ENCODE measurements around the gene ABCA4. TPM values are rescaled to one million over a fixed set of nuclear protein-coding genes. Genes with fewer than 3 reads are reported as not detected.

Gene ABCA4
- total and polyA plus RNA-seq, 2 donors (not counting 3 experiments of a cell fraction or from before 2014, with no cell fraction given) = 2.3 to 4.9 TPM

DNA sequence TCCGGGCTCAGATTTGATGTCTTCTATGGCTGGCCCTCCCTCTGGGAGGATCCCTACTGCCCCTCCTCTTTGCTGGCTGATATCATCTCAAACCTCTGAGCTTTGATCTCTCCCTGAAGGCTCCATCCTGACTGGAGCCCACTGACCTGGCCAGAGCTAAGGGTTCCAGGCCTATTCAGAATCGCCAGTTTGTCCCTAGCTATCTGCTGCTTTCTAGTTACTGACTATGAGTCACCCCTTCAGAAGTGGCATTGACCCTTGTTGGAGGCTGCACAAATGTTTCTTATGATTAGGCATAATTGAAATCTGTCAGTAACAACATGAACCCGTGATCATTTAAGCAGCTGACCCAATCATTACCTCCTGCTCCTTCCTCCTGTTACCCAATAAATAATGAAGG is 87.1 kb downstream of the ABCA4 start:
- H3K4me1 ChIP-seq (ENCODE audit: control insufficient read depth, extremely low read depth, insufficient read depth, low read length) = peaks cover 21% of the 10 kb centered on the region
- intact Hi-C loops (cut with micrococcal nuclease) = no loop called here
- H3K9me3 ChIP-seq (replicated peaks; ENCODE audit: control insufficient read depth, insufficient read depth, low read length) = no peaks in the 10 kb centered on the region
- H3K9me1 ChIP-seq (replicated peaks; ENCODE audit: control insufficient read depth, extremely low read depth, insufficient read depth, low read length) = no peaks in the 10 kb centered on the region
- H3K4me2 ChIP-seq (ENCODE audit: insufficient read depth, low read length) = no peak overlapping the region
- H3K4me3 ChIP-seq (replicated peaks in 1 of 3; ENCODE audit: insufficient read depth in 1 of 3, low read depth in 1 of 3, low read length in 3 of 3) = no peak overlapping the region
- dilution Hi-C loops (cut with MboI; ENCODE audit: extremely low pct_ligation_motif_present, low sequenced_read_pairs) = no loop called here
- TF ChIP-seq POLR2A (IDR thresholded peaks at IDR 0.05; ENCODE audit: low read depth, low read length) (no peak), FOS (IDR thresholded peaks at IDR 0.05; ENCODE audit: borderline replicate concordance, insufficient read depth, low read length) (peak; percentile 69), JUN (IDR thresholded peaks at IDR 0.05; ENCODE audit: borderline replicate concordance, insufficient read depth, insufficient read length, low read depth) (peak; percentile 61)
- no peaks in the 10 kb centered on the region for H3K27me3 ChIP-seq (ENCODE audit: control insufficient read depth in 2 of 2, insufficient read depth in 2 of 2, low read length in 2 of 2)
- POLR2A ChIA-PET = no interaction called here
- no TSS peak for BruUV-seq (replicated peaks)
- H3K9ac ChIP-seq (replicated peaks; ENCODE audit: extremely low read depth, insufficient read depth, low read length) = no peak overlapping the region
- CTCF ChIA-PET = interaction anchor here (0.7 to 32.6 kb wide), 8 partner anchors 7 to 384 kb away, joined by 3 to 1439 read pairs (median 15); partner anchors contain the start of genes ABCD3, ARHGAP29 and GCLM
- H4K20me1 ChIP-seq (replicated peaks; ENCODE audit: control insufficient read depth, extremely low read depth, insufficient read depth, low read length) = no peaks in the 10 kb centered on the region
- no peaks in the 10 kb centered on the region for H3K79me2 ChIP-seq (ENCODE audit: control insufficient read depth, insufficient read depth, low read length)
- no peaks in the 10 kb centered on the region for H3K36me3 ChIP-seq (ENCODE audit: control insufficient read depth in 2 of 2, extremely low read depth in 1 of 2, insufficient read depth in 2 of 2, low read length in 2 of 2)
- H2AFZ ChIP-seq (ENCODE audit: low read depth, low read length) = no peak overlapping the region
- no peak overlapping the region for H3K27ac ChIP-seq (ENCODE audit: insufficient read depth, low read depth, low read length)
- peak; percentile 68 for DNase-seq (ENCODE audit: low read depth, low spot score)
- peak; percentile 77 for FAIRE-seq

DNA sequence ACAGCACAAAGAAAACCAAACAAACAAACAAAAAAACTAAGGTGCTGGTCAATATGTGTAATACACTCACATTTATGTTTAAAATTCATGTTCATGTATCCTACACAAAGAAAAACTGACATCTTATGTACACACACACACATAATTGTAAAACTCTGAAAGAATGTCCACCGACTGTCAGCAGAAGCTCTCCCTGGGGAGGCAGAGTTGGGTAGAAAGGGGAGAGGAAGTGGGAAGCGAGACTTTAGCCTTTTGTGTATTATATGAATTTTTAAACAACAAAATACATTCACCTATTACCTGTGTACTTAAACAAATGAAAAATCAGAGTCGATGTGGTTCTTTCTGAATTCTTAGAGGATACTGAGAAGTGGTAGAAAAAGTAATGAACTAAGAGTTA is 88.3 kb downstream of the ABCA4 start:
- H3K27me3 ChIP-seq (ENCODE audit: control insufficient read depth in 2 of 2, insufficient read depth in 2 of 2, low read length in 2 of 2) = no peaks in the 10 kb centered on the region
- no peaks in the 10 kb centered on the region for H3K79me2 ChIP-seq (ENCODE audit: control insufficient read depth, insufficient read depth, low read length)
- POLR2A ChIA-PET = interaction anchor here (0.7 kb wide), 1 partner anchor 16 kb away, joined by 3 read pairs; no protein-coding TSS in a partner anchor
- H3K9me3 ChIP-seq (replicated peaks; ENCODE audit: control insufficient read depth, insufficient read depth, low read length) = no peaks in the 10 kb centered on the region
- TF ChIP-seq, protein P1, sequence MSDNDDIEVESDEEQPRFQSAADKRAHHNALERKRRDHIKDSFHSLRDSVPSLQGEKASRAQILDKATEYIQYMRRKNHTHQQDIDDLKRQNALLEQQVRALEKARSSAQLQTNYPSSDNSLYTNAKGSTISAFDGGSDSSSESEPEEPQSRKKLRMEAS (IDR thresholded peaks at IDR 0.05; ENCODE audit: insufficient read depth, insufficient read length) = no peak
- TF ChIP-seq MYC (IDR thresholded peaks at IDR 0.05; ENCODE audit: low read depth, low read length) = no peak
- TF ChIP-seq FOS (IDR thresholded peaks at IDR 0.05; ENCODE audit: borderline replicate concordance, insufficient read depth, low read length) = no peak
- TF ChIP-seq POLR2AphosphoS5 (IDR thresholded peaks at IDR 0.05; ENCODE audit: insufficient read depth, low read depth, low read length) = no peak
- TF ChIP-seq, protein P2, sequence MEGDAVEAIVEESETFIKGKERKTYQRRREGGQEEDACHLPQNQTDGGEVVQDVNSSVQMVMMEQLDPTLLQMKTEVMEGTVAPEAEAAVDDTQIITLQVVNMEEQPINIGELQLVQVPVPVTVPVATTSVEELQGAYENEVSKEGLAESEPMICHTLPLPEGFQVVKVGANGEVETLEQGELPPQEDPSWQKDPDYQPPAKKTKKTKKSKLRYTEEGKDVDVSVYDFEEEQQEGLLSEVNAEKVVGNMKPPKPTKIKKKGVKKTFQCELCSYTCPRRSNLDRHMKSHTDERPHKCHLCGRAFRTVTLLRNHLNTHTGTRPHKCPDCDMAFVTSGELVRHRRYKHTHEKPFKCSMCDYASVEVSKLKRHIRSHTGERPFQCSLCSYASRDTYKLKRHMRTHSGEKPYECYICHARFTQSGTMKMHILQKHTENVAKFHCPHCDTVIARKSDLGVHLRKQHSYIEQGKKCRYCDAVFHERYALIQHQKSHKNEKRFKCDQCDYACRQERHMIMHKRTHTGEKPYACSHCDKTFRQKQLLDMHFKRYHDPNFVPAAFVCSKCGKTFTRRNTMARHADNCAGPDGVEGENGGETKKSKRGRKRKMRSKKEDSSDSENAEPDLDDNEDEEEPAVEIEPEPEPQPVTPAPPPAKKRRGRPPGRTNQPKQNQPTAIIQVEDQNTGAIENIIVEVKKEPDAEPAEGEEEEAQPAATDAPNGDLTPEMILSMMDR (IDR thresholded peaks at IDR 0.05; ENCODE audit: extremely low read depth in 1 of 2, insufficient read depth in 1 of 2, low read depth in 1 of 2, low read length in 2 of 2) = no peak
- no peak for TF ChIP-seq POLR2A (IDR thresholded peaks at IDR 0.05; ENCODE audit: low read depth, low read length)
- no peak for TF ChIP-seq JUN (IDR thresholded peaks at IDR 0.05; ENCODE audit: borderline replicate concordance, insufficient read depth, insufficient read length, low read depth)
- no peak for TF ChIP-seq EZH2 (IDR thresholded peaks at IDR 0.05; ENCODE audit: borderline replicate concordance, low read depth, low read length, severe bottlenecking)
- TF ChIP-seq GATA2 (IDR thresholded peaks at IDR 0.05; ENCODE audit: insufficient read depth, insufficient read length, low read depth, low read length) = no peak
- no TSS peak for BruUV-seq (replicated peaks)
- no peak overlapping the region for H2AFZ ChIP-seq (ENCODE audit: low read depth, low read length)
- FAIRE-seq (no peak), DNase-seq (ENCODE audit: low read depth, low spot score) (no peak)
- intact Hi-C loops (cut with micrococcal nuclease) = no loop called here
- H4K20me1 ChIP-seq (replicated peaks; ENCODE audit: control insufficient read depth, extremely low read depth, insufficient read depth, low read length) = no peaks in the 10 kb centered on the region
- no peak overlapping the region for H3K4me2 ChIP-seq (ENCODE audit: insufficient read depth, low read length)
- dilution Hi-C loops (cut with MboI; ENCODE audit: extremely low pct_ligation_motif_present, low sequenced_read_pairs) = no loop called here
- no peak overlapping the region for H3K4me3 ChIP-seq (replicated peaks in 1 of 3; ENCODE audit: insufficient read depth in 1 of 3, low read depth in 1 of 3, low read length in 3 of 3)
- CTCF ChIA-PET = interaction anchor here (4.7 to 32.6 kb wide), 4 partner anchors 8 to 302 kb away, joined by 25 to 1439 read pairs (median 164); no protein-coding TSS in a partner anchor
- H3K36me3 ChIP-seq (ENCODE audit: control insufficient read depth in 2 of 2, extremely low read depth in 1 of 2, insufficient read depth in 2 of 2, low read length in 2 of 2) = no peaks in the 10 kb centered on the region
- no peaks in the 10 kb centered on the region for H3K9me1 ChIP-seq (replicated peaks; ENCODE audit: control insufficient read depth, extremely low read depth, insufficient read depth, low read length)
- H3K27ac ChIP-seq (ENCODE audit: insufficient read depth, low read depth, low read length) = no peak overlapping the region
- no peak overlapping the region for H3K9ac ChIP-seq (replicated peaks; ENCODE audit: extremely low read depth, insufficient read depth, low read length)
- H3K4me1 ChIP-seq (ENCODE audit: control insufficient read depth, extremely low read depth, insufficient read depth, low read length) = peaks cover 12% of the 10 kb centered on the region

All from endothelial cell of umbilical vein (primary cell).